Hepatocyte (in vitro differentiated cells): Measurements from ENCODE around the gene EREG. TPM values are rescaled to one million over a fixed set of nuclear protein-coding genes. Genes with fewer than 3 reads are reported as not detected.

Experiments
- DNase-seq: peaks from one replicate; pipeline ENCODE4 v3.0.0-alpha.2; 2016; ENCODE audit warnings: low spot score
- H2AFZ ChIP-seq: fragments of 200-600 bp; sonication (generic); 2 replicates; pipeline ENCODE4 v1.6.0; 2016; ENCODE audit warnings: antibody characterized with exemption, mild to moderate bottlenecking
- H3K27ac ChIP-seq: fragments of 200-600 bp; sonication (generic); 2 replicates; pipeline ENCODE4 v1.5.1; 2016; ENCODE audit warnings: mild to moderate bottlenecking
- H3K27me3 ChIP-seq: fragments of 200-600 bp; sonication (generic); 2 replicates; pipeline ENCODE4 v1.6.1; 2016
- H3K36me3 ChIP-seq: fragments of 200-600 bp; sonication (generic); replicated peaks from 2 replicates; pipeline ENCODE4 v1.5.1; 2016; ENCODE audit warnings: low read depth; ENCODE audit not compliant: insufficient read depth
- H3K4me1 ChIP-seq: fragments of 200-600 bp; sonication (generic); 2 replicates; pipeline ENCODE4 v1.5.1; 2016; ENCODE audit warnings: mild to moderate bottlenecking, moderate library complexity; ENCODE audit not compliant: insufficient read depth
- H3K4me2 ChIP-seq: fragments of 200-600 bp; sonication (generic); 2 replicates; pipeline ENCODE4 v1.6.0; 2016
- H3K4me3 ChIP-seq: fragments of 200-600 bp; sonication (generic); 2 replicates; pipeline ENCODE4 v1.5.1; 2016; ENCODE audit warnings: mild to moderate bottlenecking
- H3K79me2 ChIP-seq: fragments of 200-600 bp; sonication (generic); 2 replicates; pipeline ENCODE4 v1.6.0; 2017; ENCODE audit warnings: mild to moderate bottlenecking
- H3K9me2 ChIP-seq: fragments of 200-600 bp; sonication (generic); replicated peaks from 2 replicates; pipeline ENCODE4 v1.6.0; 2017; ENCODE audit warnings: mild to moderate bottlenecking; ENCODE audit not compliant: insufficient read depth
- H3K9me3 ChIP-seq: fragments of 200-600 bp; sonication (generic); 2 replicates; pipeline ENCODE4 v1.5.1; 2016; ENCODE audit warnings: low read depth, mild to moderate bottlenecking
- H4K20me1 ChIP-seq: fragments of 200-600 bp; sonication (generic); 2 replicates; pipeline ENCODE4 v1.6.0; 2016; ENCODE audit warnings: mild to moderate bottlenecking; ENCODE audit not compliant: insufficient read depth, poor library complexity, severe bottlenecking
- CTCF ChIP-seq: fragments of 200-600 bp; sonication (generic); IDR thresholded peaks from 2 replicates; pipeline ENCODE4 v1.5.1; 2016; ENCODE audit warnings: antibody characterized with exemption, mild to moderate bottlenecking; ENCODE audit not compliant: poor library complexity
- EZH2 ChIP-seq: fragments of 200-600 bp; sonication (generic); IDR thresholded peaks from 2 replicates; pipeline ENCODE4 v1.6.1; 2016; ENCODE audit warnings: antibody characterized with exemption, mild to moderate bottlenecking, borderline replicate concordance
- EZH2phosphoT487 ChIP-seq: fragments of 200-600 bp; sonication (generic); IDR thresholded peaks from one replicate; pipeline ENCODE4 v1.6.1; 2018; ENCODE audit warnings: antibody characterized with exemption, mild to moderate bottlenecking, low read depth, moderate library complexity; ENCODE audit not compliant: unreplicated experiment, severe bottlenecking
- WGBS: methylation state at CpG from one replicate; pipeline ENCODE4 v1.1.6; 2016; ENCODE audit warnings: low lambda C conversion rate; ENCODE audit errors: missing lambda C conversion rate; 5-methylcytosine and 5-hydroxymethylcytosine counted together
- polyA plus RNA-seq: library from polyadenylated mRNA; unstranded; fragments of >200 nt; fragmentation: Nextera tagmentation; extraction: Ambion mirVana; gene quantifications from 2 replicates; pipeline ENCODE4 v1.2.1, GENCODE V29; 2016
- total RNA-seq: library from RNA; depleted of rRNA; stranded (reverse); fragments of >200 nt; gene quantifications from 2 replicates; pipeline ENCODE4 v1.2.3, GENCODE V29; 2014

Gene EREG
- total and polyA plus RNA-seq, 2 experiments from 2014 or later = 4.5 to 18.9 TPM

DNA sequence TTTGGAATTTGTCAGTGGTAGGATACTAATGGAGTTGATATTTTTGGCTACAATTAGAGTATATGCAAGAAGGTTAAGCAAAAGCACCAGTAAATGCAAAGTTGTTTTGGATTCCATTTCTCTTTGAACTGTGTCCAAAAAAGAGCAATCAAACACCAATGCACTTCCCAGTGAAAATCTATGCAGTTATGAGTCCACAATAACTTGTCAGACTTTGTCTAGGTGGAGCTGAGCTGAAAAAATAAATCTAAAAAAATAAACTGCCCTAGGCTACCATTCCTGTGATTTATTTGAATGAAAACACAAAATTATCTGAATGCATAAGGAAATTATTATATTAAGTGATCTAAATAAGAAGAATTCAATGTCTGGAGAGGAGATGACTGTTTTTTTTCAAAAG, 42.9 kb downstream of the EREG start:
- no peaks in the 10 kb centered on the region for H4K20me1 ChIP-seq
- H3K9me2 ChIP-seq = no peaks in the 10 kb centered on the region
- no peaks in the 10 kb centered on the region for H3K36me3 ChIP-seq
- H2AFZ ChIP-seq = no peak overlapping the region
- DNase-seq = no peak
- no peak overlapping the region for H3K27ac ChIP-seq
- H3K4me2 ChIP-seq = no peak overlapping the region
- TF ChIP-seq CTCF (no peak), EZH2phosphoT487 (no peak), EZH2 (no peak)
- H3K9me3 ChIP-seq = no peaks in the 10 kb centered on the region
- H3K4me1 ChIP-seq = no peaks in the 10 kb centered on the region
- H3K79me2 ChIP-seq = no peaks in the 10 kb centered on the region
- H3K4me3 ChIP-seq = no peak overlapping the region
- H3K27me3 ChIP-seq = no peaks in the 10 kb centered on the region

GRCh38 chr4:74408639-74409038, 43.7 kb downstream of the EREG start:
- Histone ChIP-seq H3K36me3 (no peaks in the 10 kb centered on the region), H3K4me1 (no peaks in the 10 kb centered on the region), H3K27me3 (no peaks in the 10 kb centered on the region), H3K9me2 (no peaks in the 10 kb centered on the region), H4K20me1 (no peaks in the 10 kb centered on the region), H3K79me2 (no peaks in the 10 kb centered on the region), H3K9me3 (no peaks in the 10 kb centered on the region), H3K4me2 (no peak overlapping the region), H3K27ac (no peak overlapping the region), H3K4me3 (no peak overlapping the region), H2AFZ (no peak overlapping the region)
- WGBS = 82% methylated on average over 3 of the region's 3 CpGs
- TF ChIP-seq CTCF (no peak), EZH2 (no peak), EZH2phosphoT487 (no peak)
- DNase-seq = no peak

GRCh38 chr4:74410272-74410671, 45.3 kb downstream of the EREG start:
- Histone ChIP-seq H3K4me3 (no peak overlapping the region), H3K4me1 (no peaks in the 10 kb centered on the region), H3K36me3 (no peaks in the 10 kb centered on the region), H3K9me3 (no peaks in the 10 kb centered on the region), H3K4me2 (no peak overlapping the region), H4K20me1 (no peaks in the 10 kb centered on the region), H3K79me2 (no peaks in the 10 kb centered on the region), H3K9me2 (no peaks in the 10 kb centered on the region), H2AFZ (no peak overlapping the region), H3K27ac (no peak overlapping the region), H3K27me3 (no peaks in the 10 kb centered on the region)
- WGBS = 78% methylated on average over 2 of the region's 2 CpGs
- TF ChIP-seq EZH2phosphoT487 (no peak), EZH2 (no peak)
- DNase-seq = no peak

- H3K9me2 ChIP-seq = no peaks in the 10 kb centered on the region
- H3K79me2 ChIP-seq = no peaks in the 10 kb centered on the region
- no peak overlapping the region for H3K27ac ChIP-seq
- H3K9me3 ChIP-seq = no peaks in the 10 kb centered on the region
- no peak overlapping the region for H3K4me3 ChIP-seq
- TF ChIP-seq EZH2phosphoT487 (no peak), CTCF (no peak), EZH2 (no peak)
- H3K36me3 ChIP-seq = no peaks in the 10 kb centered on the region
- no peaks in the 10 kb centered on the region for H4K20me1 ChIP-seq
- no peaks in the 10 kb centered on the region for H3K27me3 ChIP-seq
- H3K4me1 ChIP-seq = no peaks in the 10 kb centered on the region
- no peak overlapping the region for H3K4me2 ChIP-seq
- no peak overlapping the region for H2AFZ ChIP-seq
- DNase-seq = no peak
Measured at GRCh38 chr4:74412225-74412624, 47.3 kb downstream of the EREG start.
